ENCODE measurements around the gene KAT7. TPM values are rescaled to one million over a fixed set of nuclear protein-coding genes. Genes with fewer than 3 reads are reported as not detected.
A peak's percentile ranks its signal among the peaks of the same experiment; 100 is the strongest.

Gene KAT7
- total and polyA plus RNA-seq, 10 of the 15 experiments (the other 5 are each of a cell fraction or from before 2014, with no cell fraction given), result 6.6 to 45.8 (median 26.3) TPM

DNA sequence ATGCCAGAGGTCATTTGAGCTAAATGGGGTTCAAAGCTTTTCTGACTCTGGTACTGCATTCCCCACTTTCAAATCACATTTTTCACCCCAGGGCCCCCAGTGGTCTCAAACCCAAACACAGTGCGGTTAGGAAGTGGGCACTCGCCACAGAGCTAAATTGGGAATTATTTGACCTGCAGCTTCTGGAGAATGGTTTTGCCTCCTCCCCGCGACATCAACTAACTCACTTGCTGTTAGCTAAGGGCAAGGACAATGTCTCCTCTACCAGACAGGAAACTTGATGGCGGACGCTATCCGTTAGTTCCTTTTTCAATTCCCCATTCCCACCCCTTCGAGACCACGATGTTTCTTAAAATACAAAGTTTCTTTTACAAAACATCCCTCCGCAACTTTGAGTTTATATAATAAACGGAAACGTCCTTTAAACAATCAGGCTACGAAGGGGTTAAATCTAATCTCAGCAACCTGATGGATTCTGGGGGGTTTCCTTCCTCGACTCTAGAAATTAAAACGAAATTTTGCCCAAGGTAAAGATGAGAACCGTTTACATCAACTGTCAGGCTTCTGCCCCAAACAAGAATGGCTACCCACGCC is 500 bp upstream of the KAT7 start:
- no peak for ATAC-seq
- ChIA-PET CTCF (interaction anchor here (0.6 to 3.9 kb wide), 14 partner anchors 11 to 230 kb away, joined by 3 to 34 read pairs (median 4); partner anchors contain the start of genes FAM117A and SLC35B1), SMC1A (ENCODE audit: uncharacterized antibody, unreplicated experiment) (interaction anchor here (0.6 to 4.0 kb wide), 17 partner anchors 14 to 294 kb away, joined by 3 to 25 read pairs (median 3); partner anchors contain the start of genes FAM117A and SLC35B1), RAD21 (ENCODE audit: unreplicated experiment) (interaction anchor here (0.6 to 2.2 kb wide), 11 partner anchors 11 to 220 kb away, joined by 3 to 20 read pairs (median 5); partner anchors contain the start of genes FAM117A and SLC35B1), POLR2A (interaction anchor here (0.6 to 3.0 kb wide), 10 partner anchors 11 to 92 kb away, joined by 3 to 27 read pairs (median 6); partner anchors contain the start of genes FAM117A and SLC35B1)
- Histone ChIP-seq H3K9ac (ENCODE audit: control insufficient read depth, insufficient read depth, low read length) (peak overlapping the region; percentile 99), H3K79me2 (ENCODE audit: control insufficient read depth, insufficient read depth, low read length) (peaks cover 36% of the 10 kb centered on the region), H3K27me3 (replicated peaks in 1 of 2; ENCODE audit: control insufficient read depth in 2 of 2, insufficient read depth in 2 of 2, low read length in 1 of 2) (no peaks in the 10 kb centered on the region), H3K36me3 (ENCODE audit: control insufficient read depth in 2 of 2, insufficient read depth in 2 of 2, low read length in 1 of 2) (peaks cover 0 to 10% of the 10 kb centered on the region in 2 experiments; a peak in 3 of 4 replicates), H3K4me1 (ENCODE audit: control insufficient read depth, insufficient read depth, low read length) (peaks cover 6% of the 10 kb centered on the region), H3K9me3 (replicated peaks; ENCODE audit: control insufficient read depth, insufficient read depth, low read length) (no peaks in the 10 kb centered on the region), H4K20me1 (ENCODE audit: control insufficient read depth, insufficient read depth) (no peaks in the 10 kb centered on the region), H3K4me2 (ENCODE audit: control insufficient read depth, insufficient read depth) (peak overlapping the region; percentile 95), H3K4me3 (peak overlapping the region; percentile 67), H3K27ac (ENCODE audit: control insufficient read depth, insufficient read depth) (peak overlapping the region; percentile 99), H2AFZ (ENCODE audit: control insufficient read depth, low read depth, low read length) (peak overlapping the region; percentile 89)
- in situ Hi-C loops (cut with MboI), result loop anchor here (5.0 kb wide), 2 partner anchors 81 to 216 kb away; partner anchors contain the start of gene SLC35B1
- intact Hi-C loops (cut with micrococcal nuclease; ENCODE audit: unreplicated experiment), result loop anchor here (1.0 to 2.0 kb wide), 3 partner anchors 41 to 445 kb away; no protein-coding TSS in a partner anchor
- no peak for DNase-seq (ENCODE audit: low read depth, low spot score)
- no peak for FAIRE-seq
- TSS peak; percentile 92 for BruUV-seq (replicated peaks)
- under 1% methylated on average over 17 of the region's 17 CpGs for WGBS (ENCODE audit: insufficient coverage, insufficient replicate concordance, low lambda C conversion rate, missing lambda C conversion rate)
- TF ChIP-seq FOXK2 (IDR thresholded peaks at IDR 0.05), result no peak
- TF ChIP-seq, protein P1, sequence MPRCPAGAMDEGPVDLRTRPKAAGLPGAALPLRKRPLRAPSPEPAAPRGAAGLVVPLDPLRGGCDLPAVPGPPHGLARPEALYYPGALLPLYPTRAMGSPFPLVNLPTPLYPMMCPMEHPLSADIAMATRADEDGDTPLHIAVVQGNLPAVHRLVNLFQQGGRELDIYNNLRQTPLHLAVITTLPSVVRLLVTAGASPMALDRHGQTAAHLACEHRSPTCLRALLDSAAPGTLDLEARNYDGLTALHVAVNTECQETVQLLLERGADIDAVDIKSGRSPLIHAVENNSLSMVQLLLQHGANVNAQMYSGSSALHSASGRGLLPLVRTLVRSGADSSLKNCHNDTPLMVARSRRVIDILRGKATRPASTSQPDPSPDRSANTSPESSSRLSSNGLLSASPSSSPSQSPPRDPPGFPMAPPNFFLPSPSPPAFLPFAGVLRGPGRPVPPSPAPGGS (IDR thresholded peaks at IDR 0.05; ENCODE audit: borderline replicate concordance, insufficient read depth, low read depth, low read length, poor library complexity, severe bottlenecking), result no peak
- TF ChIP-seq SMC3 (IDR thresholded peaks at IDR 0.05; ENCODE audit: borderline replicate concordance, low read length), result no peak
- no peak for TF ChIP-seq GABPA (IDR thresholded peaks at IDR 0.05; ENCODE audit: low read depth)
- no peak for TF ChIP-seq HCFC1 (IDR thresholded peaks at IDR 0.05; ENCODE audit: low read length)
- no peak for TF ChIP-seq SIX5 (IDR thresholded peaks at IDR 0.05; ENCODE audit: low read depth, low read length, severe bottlenecking)
- no peak for TF ChIP-seq NFYA (IDR thresholded peaks at IDR 0.05; ENCODE audit: borderline replicate concordance, low read depth, low read length)
- TF ChIP-seq, protein P2, sequence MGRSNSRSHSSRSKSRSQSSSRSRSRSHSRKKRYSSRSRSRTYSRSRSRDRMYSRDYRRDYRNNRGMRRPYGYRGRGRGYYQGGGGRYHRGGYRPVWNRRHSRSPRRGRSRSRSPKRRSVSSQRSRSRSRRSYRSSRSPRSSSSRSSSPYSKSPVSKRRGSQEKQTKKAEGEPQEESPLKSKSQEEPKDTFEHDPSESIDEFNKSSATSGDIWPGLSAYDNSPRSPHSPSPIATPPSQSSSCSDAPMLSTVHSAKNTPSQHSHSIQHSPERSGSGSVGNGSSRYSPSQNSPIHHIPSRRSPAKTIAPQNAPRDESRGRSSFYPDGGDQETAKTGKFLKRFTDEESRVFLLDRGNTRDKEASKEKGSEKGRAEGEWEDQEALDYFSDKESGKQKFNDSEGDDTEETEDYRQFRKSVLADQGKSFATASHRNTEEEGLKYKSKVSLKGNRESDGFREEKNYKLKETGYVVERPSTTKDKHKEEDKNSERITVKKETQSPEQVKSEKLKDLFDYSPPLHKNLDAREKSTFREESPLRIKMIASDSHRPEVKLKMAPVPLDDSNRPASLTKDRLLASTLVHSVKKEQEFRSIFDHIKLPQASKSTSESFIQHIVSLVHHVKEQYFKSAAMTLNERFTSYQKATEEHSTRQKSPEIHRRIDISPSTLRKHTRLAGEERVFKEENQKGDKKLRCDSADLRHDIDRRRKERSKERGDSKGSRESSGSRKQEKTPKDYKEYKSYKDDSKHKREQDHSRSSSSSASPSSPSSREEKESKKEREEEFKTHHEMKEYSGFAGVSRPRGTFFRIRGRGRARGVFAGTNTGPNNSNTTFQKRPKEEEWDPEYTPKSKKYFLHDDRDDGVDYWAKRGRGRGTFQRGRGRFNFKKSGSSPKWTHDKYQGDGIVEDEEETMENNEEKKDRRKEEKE (IDR thresholded peaks at IDR 0.05), result no peak
- TF ChIP-seq, protein P3, sequence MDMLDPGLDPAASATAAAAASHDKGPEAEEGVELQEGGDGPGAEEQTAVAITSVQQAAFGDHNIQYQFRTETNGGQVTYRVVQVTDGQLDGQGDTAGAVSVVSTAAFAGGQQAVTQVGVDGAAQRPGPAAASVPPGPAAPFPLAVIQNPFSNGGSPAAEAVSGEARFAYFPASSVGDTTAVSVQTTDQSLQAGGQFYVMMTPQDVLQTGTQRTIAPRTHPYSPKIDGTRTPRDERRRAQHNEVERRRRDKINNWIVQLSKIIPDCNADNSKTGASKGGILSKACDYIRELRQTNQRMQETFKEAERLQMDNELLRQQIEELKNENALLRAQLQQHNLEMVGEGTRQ (IDR thresholded peaks at IDR 0.05; ENCODE audit: borderline replicate concordance, low read depth, low read length), result no peak
- no peak for TF ChIP-seq CBX3 (IDR thresholded peaks at IDR 0.05; ENCODE audit: borderline replicate concordance, low read depth)
- no peak for TF ChIP-seq TCF7 (IDR thresholded peaks at IDR 0.05; ENCODE audit: borderline replicate concordance)
- TF ChIP-seq SIN3A (IDR thresholded peaks at IDR 0.05; ENCODE audit: low read depth, low read length), result peak; percentile 46; the same call in 1 of the 2 replicates
- TF ChIP-seq, protein P4, sequence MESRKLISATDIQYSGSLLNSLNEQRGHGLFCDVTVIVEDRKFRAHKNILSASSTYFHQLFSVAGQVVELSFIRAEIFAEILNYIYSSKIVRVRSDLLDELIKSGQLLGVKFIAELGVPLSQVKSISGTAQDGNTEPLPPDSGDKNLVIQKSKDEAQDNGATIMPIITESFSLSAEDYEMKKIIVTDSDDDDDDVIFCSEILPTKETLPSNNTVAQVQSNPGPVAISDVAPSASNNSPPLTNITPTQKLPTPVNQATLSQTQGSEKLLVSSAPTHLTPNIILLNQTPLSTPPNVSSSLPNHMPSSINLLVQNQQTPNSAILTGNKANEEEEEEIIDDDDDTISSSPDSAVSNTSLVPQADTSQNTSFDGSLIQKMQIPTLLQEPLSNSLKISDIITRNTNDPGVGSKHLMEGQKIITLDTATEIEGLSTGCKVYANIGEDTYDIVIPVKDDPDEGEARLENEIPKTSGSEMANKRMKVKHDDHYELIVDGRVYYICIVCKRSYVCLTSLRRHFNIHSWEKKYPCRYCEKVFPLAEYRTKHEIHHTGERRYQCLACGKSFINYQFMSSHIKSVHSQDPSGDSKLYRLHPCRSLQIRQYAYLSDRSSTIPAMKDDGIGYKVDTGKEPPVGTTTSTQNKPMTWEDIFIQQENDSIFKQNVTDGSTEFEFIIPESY (IDR thresholded peaks at IDR 0.05), result no peak

All from GM12878 (cell line).